Neural progenitor cell (in vitro differentiated cells): Measurements from ENCODE around the gene PRKCE. TPM values are rescaled to one million over a fixed set of nuclear protein-coding genes. Genes with fewer than 3 reads are reported as not detected.

Experiments used
- DNase-seq: peaks from one replicate; pipeline ENCODE4 v3.0.0-alpha.2; 2016; ENCODE audit warnings: low spot score
- H2AFZ ChIP-seq: fragments of 200-600 bp; sonication (generic); replicated peaks from 2 replicates; pipeline ENCODE4 v1.6.1; 2016; ENCODE audit warnings: antibody characterized with exemption
- H3F3A ChIP-seq: fragments of 200-600 bp; sonication (generic); 2 replicates; pipeline ENCODE4 v1.6.1; 2016; ENCODE audit warnings: antibody characterized with exemption, low read depth
- H3K27ac ChIP-seq: fragments of 200-600 bp; sonication (generic); 2 replicates; pipeline ENCODE4 v1.5.1; 2016; ENCODE audit warnings: mild to moderate bottlenecking
- H3K27me3 ChIP-seq: fragments of 200-600 bp; sonication (generic); 2 replicates; pipeline ENCODE4 v1.6.1; 2016; ENCODE audit warnings: mild to moderate bottlenecking, moderate library complexity
- H3K36me3 ChIP-seq: fragments of 200-600 bp; sonication (generic); 2 replicates; pipeline ENCODE4 v1.5.1; 2016
- H3K4me1 ChIP-seq: fragments of 200-600 bp; sonication (generic); 2 replicates; pipeline ENCODE4 v1.6.1; 2016; ENCODE audit warnings: mixed run types
- H3K4me2 ChIP-seq: fragments of 200-600 bp; sonication (generic); 2 replicates; pipeline ENCODE4 v1.6.1; 2016
- H3K4me3 ChIP-seq: fragments of 200-600 bp; sonication (generic); 2 replicates; pipeline ENCODE4 v1.5.1; 2016
- H3K79me2 ChIP-seq: fragments of 200-600 bp; sonication (generic); 2 replicates; pipeline ENCODE4 v1.6.1; 2016; ENCODE audit warnings: low read depth
- H3K9ac ChIP-seq: fragments of 200-600 bp; sonication (generic); 2 replicates; pipeline ENCODE4 v1.6.1; 2016
- H3K9me3 ChIP-seq: fragments of 200-600 bp; sonication (generic); 2 replicates; pipeline ENCODE4 v1.5.1; 2016; ENCODE audit warnings: low read depth
- H4K20me1 ChIP-seq: fragments of 200-600 bp; sonication (generic); 2 replicates; pipeline ENCODE4 v1.6.1; 2016; ENCODE audit warnings: low read depth
- H3K27ac Mint-ChIP-seq: 3 replicates; pipeline ENCODE4 v1.8.0; 2021; ENCODE audit warnings: mixed read lengths
- H3K27me3 Mint-ChIP-seq: 2 replicates; pipeline ENCODE4 v1.8.0; 2022; ENCODE audit warnings: low read depth, mild to moderate bottlenecking, inconsistent platforms, moderate library complexity, mixed read lengths; ENCODE audit not compliant: insufficient read depth
- H3K36me3 Mint-ChIP-seq: 3 replicates; pipeline ENCODE4 v1.8.0; 2021; ENCODE audit warnings: mixed read lengths
- H3K4me1 Mint-ChIP-seq: 3 replicates; pipeline ENCODE4 v1.8.0; 2021; ENCODE audit warnings: mixed read lengths
- H3K4me3 Mint-ChIP-seq: 3 replicates; pipeline ENCODE4 v1.8.0; 2021; ENCODE audit warnings: mild to moderate bottlenecking, moderate library complexity, mixed read lengths
- H3K9me3 Mint-ChIP-seq: 3 replicates; pipeline ENCODE4 v1.8.0; 2020; ENCODE audit warnings: mixed read lengths
- EZH2 ChIP-seq: fragments of 200-600 bp; sonication (generic); IDR thresholded peaks from 2 replicates; pipeline ENCODE4 v1.6.1; 2017; ENCODE audit warnings: antibody characterized with exemption, mild to moderate bottlenecking, moderate library complexity
- EZH2phosphoT487 ChIP-seq: fragments of 200-600 bp; sonication (generic); IDR thresholded peaks from 2 replicates; pipeline ENCODE4 v1.6.1; 2017; ENCODE audit warnings: antibody characterized with exemption
- total RNA-seq: library from RNA; depleted of rRNA; stranded (reverse); fragments of >200 nt; gene quantifications from 2 replicates; pipeline ENCODE4 v1.2.3, GENCODE V29; 2015; ENCODE audit warnings: low replicate concordance
- TF ChIP-seq, protein P1 (sequence below): fragments of 200-600 bp; sonication (generic); IDR thresholded peaks from 2 replicates; pipeline ENCODE4 v1.5.1; 2017; ENCODE audit warnings: antibody characterized with exemption, mild to moderate bottlenecking

The PRKCE gene
- total RNA-seq, 1 donor from 2014 or later = 4.1 TPM

DNA sequence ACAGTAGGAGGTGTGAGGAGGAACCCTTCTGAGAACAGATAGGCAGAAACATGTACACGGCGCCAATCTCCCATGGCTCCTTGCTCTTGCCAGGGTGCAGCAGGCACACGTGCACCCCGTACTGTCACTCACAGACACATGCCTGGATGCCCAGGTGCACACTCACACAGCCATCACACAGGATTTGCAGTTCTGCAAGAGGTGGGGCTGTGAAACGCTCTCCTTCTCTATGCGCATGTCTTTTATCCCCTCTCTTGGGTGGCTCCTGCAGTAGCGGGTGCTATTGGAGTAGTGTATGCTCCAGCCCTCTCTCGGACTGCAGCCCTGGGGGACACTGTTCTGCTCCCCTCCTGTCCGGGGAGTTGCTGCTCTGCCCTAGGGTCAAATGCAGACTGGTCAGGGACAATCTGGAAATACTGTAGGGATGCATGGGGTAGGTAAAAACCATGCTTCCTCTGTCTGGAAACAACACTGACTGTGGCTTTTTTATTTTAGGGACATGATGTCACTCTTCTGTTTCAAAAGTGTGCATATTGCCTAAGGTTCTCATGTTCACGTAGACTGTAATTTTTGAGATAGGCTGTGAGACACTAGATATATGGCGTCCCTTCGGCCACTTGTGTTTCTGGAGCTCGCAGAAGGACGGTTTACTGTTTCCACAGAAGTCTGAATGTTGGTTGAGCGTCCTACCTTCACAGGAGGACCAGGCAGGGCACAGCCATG is 118.5 kb downstream of the PRKCE start:
- H3K4me1 Mint-ChIP-seq = peaks cover 29% of the 10 kb centered on the region
- H2AFZ ChIP-seq = no peak overlapping the region
- no peak for DNase-seq
- H3K9me3 Mint-ChIP-seq = no peaks in the 10 kb centered on the region
- TF ChIP-seq, protein P1, sequence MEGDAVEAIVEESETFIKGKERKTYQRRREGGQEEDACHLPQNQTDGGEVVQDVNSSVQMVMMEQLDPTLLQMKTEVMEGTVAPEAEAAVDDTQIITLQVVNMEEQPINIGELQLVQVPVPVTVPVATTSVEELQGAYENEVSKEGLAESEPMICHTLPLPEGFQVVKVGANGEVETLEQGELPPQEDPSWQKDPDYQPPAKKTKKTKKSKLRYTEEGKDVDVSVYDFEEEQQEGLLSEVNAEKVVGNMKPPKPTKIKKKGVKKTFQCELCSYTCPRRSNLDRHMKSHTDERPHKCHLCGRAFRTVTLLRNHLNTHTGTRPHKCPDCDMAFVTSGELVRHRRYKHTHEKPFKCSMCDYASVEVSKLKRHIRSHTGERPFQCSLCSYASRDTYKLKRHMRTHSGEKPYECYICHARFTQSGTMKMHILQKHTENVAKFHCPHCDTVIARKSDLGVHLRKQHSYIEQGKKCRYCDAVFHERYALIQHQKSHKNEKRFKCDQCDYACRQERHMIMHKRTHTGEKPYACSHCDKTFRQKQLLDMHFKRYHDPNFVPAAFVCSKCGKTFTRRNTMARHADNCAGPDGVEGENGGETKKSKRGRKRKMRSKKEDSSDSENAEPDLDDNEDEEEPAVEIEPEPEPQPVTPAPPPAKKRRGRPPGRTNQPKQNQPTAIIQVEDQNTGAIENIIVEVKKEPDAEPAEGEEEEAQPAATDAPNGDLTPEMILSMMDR = no peak
- TF ChIP-seq EZH2phosphoT487 (no peak), EZH2 (no peak)
- no peak overlapping the region for H3K27ac Mint-ChIP-seq
- H3K36me3 Mint-ChIP-seq = no peaks in the 10 kb centered on the region
- peaks cover 8% of the 10 kb centered on the region for H3F3A ChIP-seq
- peaks cover 37% of the 10 kb centered on the region for H3K4me1 ChIP-seq
- H3K27ac ChIP-seq = no peak overlapping the region
- peaks cover 4% of the 10 kb centered on the region for H3K27me3 Mint-ChIP-seq
- no peaks in the 10 kb centered on the region for H3K9me3 ChIP-seq
- no peak overlapping the region for H3K9ac ChIP-seq
- peak overlapping the region; percentile 61 for H3K4me2 ChIP-seq
- H3K27me3 ChIP-seq = no peaks in the 10 kb centered on the region
- H3K4me3 ChIP-seq = no peak overlapping the region
- no peak overlapping the region for H3K4me3 Mint-ChIP-seq
- no peaks in the 10 kb centered on the region for H3K36me3 ChIP-seq
- no peaks in the 10 kb centered on the region for H3K79me2 ChIP-seq
- H4K20me1 ChIP-seq = no peaks in the 10 kb centered on the region

DNA sequence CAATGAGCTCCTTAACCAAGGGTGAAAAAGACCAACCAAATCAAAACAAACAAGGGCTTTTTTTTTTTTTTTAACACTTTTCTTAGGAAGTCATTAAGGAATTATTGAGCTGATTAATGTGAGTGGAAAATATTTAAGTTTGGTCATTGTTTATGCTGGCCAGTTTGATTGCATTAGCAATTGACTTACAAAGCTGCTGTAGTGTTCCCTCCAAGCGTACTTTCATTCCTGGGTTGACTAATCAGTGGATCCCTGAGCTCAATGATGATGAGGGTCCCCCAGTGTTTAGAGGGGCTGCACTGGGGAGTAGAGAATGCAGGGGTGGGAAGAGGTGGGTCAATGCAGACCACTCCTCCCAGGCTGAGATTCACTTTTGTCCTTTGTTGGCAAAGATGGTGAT is 119.3 kb downstream of the PRKCE start:
- peak overlapping the region; percentile 17 for H3K4me3 Mint-ChIP-seq
- Histone ChIP-seq H3K27me3 (no peaks in the 10 kb centered on the region), H3K9ac (no peak overlapping the region), H3K36me3 (no peaks in the 10 kb centered on the region), H3K27ac (peak overlapping the region; percentile 63), H3K4me2 (peak overlapping the region; percentile 61), H4K20me1 (no peaks in the 10 kb centered on the region), H3F3A (peaks cover 8% of the 10 kb centered on the region), H3K9me3 (no peaks in the 10 kb centered on the region), H3K4me1 (peaks cover 37% of the 10 kb centered on the region), H3K4me3 (no peak overlapping the region), H3K79me2 (no peaks in the 10 kb centered on the region), H2AFZ (peak overlapping the region; percentile 66)
- peak overlapping the region; percentile 84 for H3K27ac Mint-ChIP-seq
- DNase-seq = no peak
- TF ChIP-seq EZH2phosphoT487 (no peak), EZH2 (no peak)
- TF ChIP-seq, protein P1 = no peak
- no peaks in the 10 kb centered on the region for H3K9me3 Mint-ChIP-seq
- peaks cover 35% of the 10 kb centered on the region for H3K4me1 Mint-ChIP-seq
- peaks cover 4% of the 10 kb centered on the region for H3K27me3 Mint-ChIP-seq
- no peaks in the 10 kb centered on the region for H3K36me3 Mint-ChIP-seq

DNA sequence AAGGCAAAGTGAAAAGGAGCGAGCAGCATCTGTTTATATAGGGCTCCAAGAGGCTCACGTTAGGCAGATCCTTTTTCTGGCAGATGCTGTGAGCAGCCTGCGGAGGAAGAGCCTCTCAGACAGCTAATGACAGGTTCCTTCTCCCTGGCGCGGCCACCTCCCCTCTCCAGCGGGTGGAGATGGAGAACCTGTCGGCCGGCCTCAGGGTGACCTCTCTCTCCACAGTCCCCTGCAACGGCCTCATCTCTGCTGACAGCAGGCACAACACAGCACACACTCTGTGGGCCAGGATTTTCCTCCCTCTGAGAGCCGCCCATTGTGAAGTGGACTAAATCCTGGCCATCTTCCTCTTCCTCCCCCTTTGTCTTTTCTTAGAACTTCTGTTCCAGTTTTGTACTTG is 119.8 kb downstream of the PRKCE start:
- H3K27me3 ChIP-seq = no peaks in the 10 kb centered on the region
- H3K36me3 ChIP-seq = no peaks in the 10 kb centered on the region
- H4K20me1 ChIP-seq = no peaks in the 10 kb centered on the region
- H3K36me3 Mint-ChIP-seq = no peaks in the 10 kb centered on the region
- H3K4me2 ChIP-seq = peak overlapping the region; percentile 61
- no peak overlapping the region for H3K4me3 ChIP-seq
- H2AFZ ChIP-seq = peak overlapping the region; percentile 66
- H3K9ac ChIP-seq = no peak overlapping the region
- H3K27me3 Mint-ChIP-seq = peaks cover 4% of the 10 kb centered on the region
- peak; percentile 73 for DNase-seq
- H3F3A ChIP-seq = peaks cover 8% of the 10 kb centered on the region
- H3K79me2 ChIP-seq = no peaks in the 10 kb centered on the region
- H3K9me3 ChIP-seq = no peaks in the 10 kb centered on the region
- peaks cover 38% of the 10 kb centered on the region for H3K4me1 ChIP-seq
- peak overlapping the region; percentile 17 for H3K4me3 Mint-ChIP-seq
- H3K4me1 Mint-ChIP-seq = peaks cover 40% of the 10 kb centered on the region
- no peaks in the 10 kb centered on the region for H3K9me3 Mint-ChIP-seq
- H3K27ac ChIP-seq = peak overlapping the region; percentile 63
- TF ChIP-seq EZH2 = no peak
- TF ChIP-seq, protein P1 = no peak
- no peak for TF ChIP-seq EZH2phosphoT487
- peak overlapping the region; percentile 84 for H3K27ac Mint-ChIP-seq
